Neural progenitor cell (in vitro differentiated cells): ENCODE results near the gene KCNT1.

ENCODE experiments used
- EZH2 ChIP-seq: fragments of 200-600 bp; sonication (generic); IDR thresholded peaks from 2 replicates; pipeline ENCODE4 v1.6.1; 2017; ENCODE audit warnings: antibody characterized with exemption, mild to moderate bottlenecking, moderate library complexity
- TF ChIP-seq, protein P1 (sequence below): fragments of 200-600 bp; sonication (generic); IDR thresholded peaks from 2 replicates; pipeline ENCODE4 v1.5.1; 2017; ENCODE audit warnings: antibody characterized with exemption, mild to moderate bottlenecking

DNA sequence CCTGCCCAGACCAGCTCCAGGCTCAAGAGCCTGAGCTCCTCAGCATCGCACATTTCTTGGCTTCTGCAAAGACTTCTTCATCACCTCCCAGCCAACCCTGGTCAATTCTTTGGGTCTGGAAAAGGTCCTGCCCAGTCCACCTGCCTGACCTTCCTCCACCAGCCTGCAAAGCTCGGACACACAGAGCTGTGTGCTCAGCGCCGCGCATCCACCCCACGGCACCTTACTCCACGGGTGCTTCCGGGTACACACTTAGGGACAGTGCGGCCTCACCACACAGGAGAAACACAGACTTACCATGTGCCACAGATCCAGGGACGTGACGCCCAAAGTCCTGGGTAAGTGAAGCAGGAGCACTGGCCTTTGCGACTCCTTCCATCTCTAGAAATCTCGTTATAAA, 97.3 kb downstream of the KCNT1 start:
- TF ChIP-seq, protein P1, sequence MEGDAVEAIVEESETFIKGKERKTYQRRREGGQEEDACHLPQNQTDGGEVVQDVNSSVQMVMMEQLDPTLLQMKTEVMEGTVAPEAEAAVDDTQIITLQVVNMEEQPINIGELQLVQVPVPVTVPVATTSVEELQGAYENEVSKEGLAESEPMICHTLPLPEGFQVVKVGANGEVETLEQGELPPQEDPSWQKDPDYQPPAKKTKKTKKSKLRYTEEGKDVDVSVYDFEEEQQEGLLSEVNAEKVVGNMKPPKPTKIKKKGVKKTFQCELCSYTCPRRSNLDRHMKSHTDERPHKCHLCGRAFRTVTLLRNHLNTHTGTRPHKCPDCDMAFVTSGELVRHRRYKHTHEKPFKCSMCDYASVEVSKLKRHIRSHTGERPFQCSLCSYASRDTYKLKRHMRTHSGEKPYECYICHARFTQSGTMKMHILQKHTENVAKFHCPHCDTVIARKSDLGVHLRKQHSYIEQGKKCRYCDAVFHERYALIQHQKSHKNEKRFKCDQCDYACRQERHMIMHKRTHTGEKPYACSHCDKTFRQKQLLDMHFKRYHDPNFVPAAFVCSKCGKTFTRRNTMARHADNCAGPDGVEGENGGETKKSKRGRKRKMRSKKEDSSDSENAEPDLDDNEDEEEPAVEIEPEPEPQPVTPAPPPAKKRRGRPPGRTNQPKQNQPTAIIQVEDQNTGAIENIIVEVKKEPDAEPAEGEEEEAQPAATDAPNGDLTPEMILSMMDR: no peak
- no peak for TF ChIP-seq EZH2
